GM12864 (cell line): ENCODE results near the gene EXOC6.

ENCODE experiments used
- DNase-seq: peaks from one replicate; pipeline ENCODE4 v3.0.0-alpha.2; 2011; ENCODE audit warnings: low read depth
- H3K4me3 ChIP-seq: 2 replicates; pipeline ENCODE4 v1.5.1; 2011; ENCODE audit warnings: mild to moderate bottlenecking, low read depth, low read length, control low read depth
- TF ChIP-seq, protein P1 (sequence below): IDR thresholded peaks from 2 replicates; pipeline ENCODE4 v1.5.1; 2011; ENCODE audit warnings: low read depth, mild to moderate bottlenecking, moderate library complexity, low read length, control low read depth, inconsistent platforms; ENCODE audit errors: missing control alignments

Gene EXOC6

DNA sequence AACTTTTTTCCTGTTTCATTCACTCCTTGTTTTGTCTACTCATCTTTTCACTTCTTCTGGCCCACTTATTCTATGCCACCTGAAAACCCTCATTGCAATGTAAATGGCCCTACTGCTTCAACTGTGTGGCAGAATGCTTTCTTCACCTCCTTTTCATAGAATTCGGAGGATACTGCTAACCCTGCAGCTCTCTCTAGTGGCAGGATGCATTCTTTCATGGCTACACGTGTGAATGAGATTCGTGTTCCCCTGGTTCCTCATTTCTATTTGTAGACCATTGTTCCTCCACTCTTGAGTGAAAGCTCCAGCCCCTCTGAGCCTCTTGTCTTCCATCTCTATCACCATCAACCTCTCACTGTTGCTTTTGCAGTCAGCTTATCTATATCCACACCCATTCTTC, 191.4 kb downstream of the EXOC6 start:
- H3K4me3 ChIP-seq = no peak overlapping the region
- DNase-seq = peak; percentile 3
- TF ChIP-seq, protein P1, sequence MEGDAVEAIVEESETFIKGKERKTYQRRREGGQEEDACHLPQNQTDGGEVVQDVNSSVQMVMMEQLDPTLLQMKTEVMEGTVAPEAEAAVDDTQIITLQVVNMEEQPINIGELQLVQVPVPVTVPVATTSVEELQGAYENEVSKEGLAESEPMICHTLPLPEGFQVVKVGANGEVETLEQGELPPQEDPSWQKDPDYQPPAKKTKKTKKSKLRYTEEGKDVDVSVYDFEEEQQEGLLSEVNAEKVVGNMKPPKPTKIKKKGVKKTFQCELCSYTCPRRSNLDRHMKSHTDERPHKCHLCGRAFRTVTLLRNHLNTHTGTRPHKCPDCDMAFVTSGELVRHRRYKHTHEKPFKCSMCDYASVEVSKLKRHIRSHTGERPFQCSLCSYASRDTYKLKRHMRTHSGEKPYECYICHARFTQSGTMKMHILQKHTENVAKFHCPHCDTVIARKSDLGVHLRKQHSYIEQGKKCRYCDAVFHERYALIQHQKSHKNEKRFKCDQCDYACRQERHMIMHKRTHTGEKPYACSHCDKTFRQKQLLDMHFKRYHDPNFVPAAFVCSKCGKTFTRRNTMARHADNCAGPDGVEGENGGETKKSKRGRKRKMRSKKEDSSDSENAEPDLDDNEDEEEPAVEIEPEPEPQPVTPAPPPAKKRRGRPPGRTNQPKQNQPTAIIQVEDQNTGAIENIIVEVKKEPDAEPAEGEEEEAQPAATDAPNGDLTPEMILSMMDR = peak; percentile 57

DNA sequence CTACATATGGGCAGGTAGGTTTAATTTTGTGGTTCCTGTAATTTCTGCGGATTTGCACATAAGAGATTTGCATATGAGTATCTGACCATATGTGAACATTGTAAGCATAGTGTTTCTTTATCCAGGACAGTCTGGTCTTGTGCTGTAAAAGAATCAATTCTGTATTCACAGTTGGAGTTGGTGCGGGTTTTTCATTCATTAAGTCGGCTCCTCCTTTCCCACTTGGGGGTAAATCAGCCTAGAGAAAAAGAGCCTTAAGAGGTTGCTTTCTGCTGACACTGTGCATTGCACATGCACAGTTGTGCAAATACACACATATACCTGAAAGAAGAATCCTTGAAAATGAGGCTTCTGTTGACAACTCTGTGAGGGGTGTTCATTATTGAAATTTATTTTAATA, 206.2 kb downstream of the EXOC6 start:
- no peak for DNase-seq
- no peak overlapping the region for H3K4me3 ChIP-seq
- TF ChIP-seq, protein P1 = no peak

DNA sequence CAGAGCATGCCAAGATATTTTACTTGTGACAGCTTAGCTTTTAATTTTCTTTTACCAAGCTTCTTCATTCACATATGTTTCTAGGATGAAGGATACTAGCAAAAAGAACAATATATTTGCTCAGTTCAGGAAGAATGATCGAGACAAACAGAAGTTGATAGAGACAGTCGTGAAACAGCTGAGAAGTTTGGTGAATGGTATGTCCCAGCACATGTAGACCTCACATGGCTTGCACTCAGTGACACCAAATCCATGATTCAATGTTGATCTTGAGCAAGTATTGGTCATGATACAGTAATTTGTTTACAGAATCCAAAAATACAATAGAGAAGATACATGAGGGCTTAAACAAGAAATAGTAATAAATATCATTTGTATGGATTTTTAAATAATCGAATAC, 209.8 kb downstream of the EXOC6 start:
- TF ChIP-seq, protein P1 = no peak
- no peak overlapping the region for H3K4me3 ChIP-seq
- DNase-seq = no peak

DNA sequence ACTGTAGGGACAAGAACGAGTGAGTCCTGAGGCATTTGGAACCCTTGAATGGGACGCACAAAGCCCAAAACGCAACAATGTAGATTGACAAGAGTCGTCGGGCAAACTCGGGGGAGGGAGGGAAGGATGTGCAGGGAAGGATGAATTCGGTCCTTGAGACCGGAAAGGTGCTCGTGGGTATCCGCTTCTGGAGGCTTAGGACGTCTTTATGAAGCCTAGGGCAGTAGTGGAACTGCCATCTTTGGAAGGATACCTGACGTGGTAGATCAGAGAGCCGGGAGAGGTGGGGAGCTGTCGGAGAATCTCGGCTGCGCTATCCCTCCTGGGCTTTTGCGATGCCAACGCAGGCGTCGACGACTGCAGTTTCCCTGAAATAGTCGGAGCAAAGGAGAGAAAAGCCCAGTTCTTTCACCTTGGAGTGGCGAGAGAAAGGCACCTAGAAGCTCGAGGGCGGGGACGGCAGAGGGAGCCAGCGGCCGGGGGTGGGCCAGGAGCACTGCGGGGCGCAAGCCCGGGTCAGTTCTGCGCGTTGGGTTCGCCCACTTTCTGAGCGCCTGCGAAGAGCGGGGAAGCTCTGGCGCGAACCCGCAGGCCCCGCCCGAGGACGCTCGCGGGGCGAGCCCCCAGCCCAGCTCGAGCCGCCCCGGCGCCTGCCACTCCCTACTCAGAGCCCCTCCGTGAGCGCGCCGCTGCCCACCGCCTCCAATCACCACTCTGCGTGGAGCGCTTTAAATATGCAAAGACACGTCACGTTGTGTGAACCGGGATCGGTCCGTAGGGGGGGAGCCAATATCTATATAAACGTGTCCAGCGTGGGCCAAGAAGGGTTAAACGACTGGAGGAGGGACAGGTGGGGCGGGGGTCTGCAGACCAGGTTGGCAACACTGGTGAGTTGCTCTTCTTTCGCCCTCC, 211.9 kb downstream of the EXOC6 start, which contains the start of gene CYP26C1:
TSS of gene CYP26C1 (plus strand) at position 824 of the 912 bp plus-strand sequence. CDS start 466 bp downstream, outside the sequence.
- TF ChIP-seq, protein P1 = no peak
- no peak for DNase-seq
- no peak within 1 kb of the TSS for H3K4me3 ChIP-seq

DNA sequence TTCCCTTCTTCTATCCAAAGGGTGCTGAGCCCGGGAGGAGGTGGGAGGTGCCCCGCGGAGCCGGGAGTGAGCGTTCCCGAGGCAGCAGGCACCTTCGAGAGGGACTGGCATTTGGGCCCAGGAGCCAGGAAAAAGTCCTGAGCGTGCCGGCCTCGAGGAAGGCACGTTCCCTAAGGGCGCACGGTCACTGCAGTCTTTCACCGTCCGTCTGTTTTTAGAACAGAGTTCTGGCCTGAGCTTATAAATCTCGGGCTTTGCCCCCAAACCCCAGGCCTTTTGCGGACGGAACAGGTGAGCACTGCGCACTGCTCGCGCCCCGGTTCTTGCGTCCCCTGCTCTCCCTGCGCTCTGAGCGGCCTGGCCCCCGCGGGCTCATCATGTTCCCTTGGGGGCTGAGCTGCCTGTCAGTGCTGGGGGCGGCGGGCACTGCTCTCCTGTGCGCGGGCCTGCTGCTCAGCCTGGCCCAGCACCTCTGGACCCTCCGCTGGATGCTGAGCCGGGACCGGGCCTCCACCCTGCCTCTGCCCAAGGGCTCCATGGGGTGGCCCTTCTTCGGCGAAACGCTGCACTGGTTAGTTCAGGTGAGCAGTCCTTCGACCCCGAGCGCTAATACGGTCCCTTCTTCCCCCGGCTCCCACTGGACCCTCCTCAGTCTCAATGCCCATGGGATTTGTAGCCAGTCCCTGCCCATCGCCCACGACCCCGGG, 212.7 kb downstream of the EXOC6 start:
- DNase-seq = no peak
- H3K4me3 ChIP-seq = no peak overlapping the region
- TF ChIP-seq, protein P1 = no peak

DNA sequence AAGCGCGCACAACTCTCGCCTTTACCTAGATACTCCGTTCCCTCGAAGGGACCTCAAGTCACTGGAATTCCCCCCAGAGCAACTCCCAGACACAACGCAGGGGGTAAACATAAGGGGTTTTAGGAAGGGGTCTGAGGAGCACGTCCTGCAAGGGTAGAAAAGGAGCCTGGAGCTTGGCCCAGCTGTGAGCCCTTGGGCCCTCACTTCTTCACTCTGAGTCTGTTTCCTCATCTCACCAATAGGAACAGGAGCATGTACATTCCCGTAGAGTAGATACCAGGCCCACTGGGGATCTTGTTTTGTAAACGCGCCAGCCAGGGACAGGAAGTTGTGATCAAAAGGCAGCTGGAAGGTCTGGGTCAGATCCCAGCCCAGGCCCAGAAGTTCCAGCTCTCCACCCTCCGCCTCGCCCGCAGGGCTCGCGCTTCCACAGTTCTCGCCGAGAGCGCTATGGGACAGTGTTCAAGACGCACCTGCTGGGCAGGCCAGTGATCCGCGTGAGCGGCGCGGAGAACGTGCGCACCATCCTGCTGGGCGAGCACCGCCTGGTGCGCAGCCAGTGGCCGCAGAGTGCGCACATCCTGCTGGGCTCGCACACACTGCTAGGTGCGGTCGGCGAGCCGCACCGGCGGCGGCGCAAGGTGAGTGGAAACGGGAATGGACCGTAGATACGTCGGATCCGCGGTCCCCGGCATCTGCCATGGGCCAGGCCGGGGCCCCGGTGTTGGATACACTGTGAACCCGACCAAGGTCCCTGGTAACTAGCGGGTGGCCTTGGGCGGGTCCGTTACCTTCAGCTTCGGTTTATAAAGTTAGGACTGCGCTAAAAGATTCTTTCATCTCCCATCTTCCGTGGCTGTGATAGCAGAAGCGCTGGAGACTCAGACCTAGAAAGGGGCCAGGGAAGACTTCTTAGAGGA, 213.5 kb downstream of the EXOC6 start:
- TF ChIP-seq, protein P1 = no peak
- no peak for DNase-seq
- H3K4me3 ChIP-seq = peak overlapping the region; percentile 22; the same call in 1 of the 2 replicates
